GM19463 (cell line): ENCODE results near the gene MACROD1.

Experiments
- ATAC-seq: cut with Tn5 transposase; IDR thresholded peaks from one replicate; pipeline ENCODE4 v1.9.1; 2021; ENCODE audit warnings: mild to moderate bottlenecking, moderate library complexity; ENCODE audit not compliant: unreplicated experiment

MACROD1 gene

GRCh38 chr11:64039012-64039665, 126.8 kb downstream of the MACROD1 start:
- no peak for ATAC-seq

GRCh38 chr11:64038500-64038899, 127.4 kb downstream of the MACROD1 start:
- no peak for ATAC-seq

- no peak for ATAC-seq
These were observed 128.8 kb downstream of the MACROD1 start for GRCh38 chr11:64037027-64037634.

- no peak for ATAC-seq
These were observed 129.6 kb downstream of the MACROD1 start for GRCh38 chr11:64036087-64037026.

- ATAC-seq = no peak
These were observed 130.3 kb downstream of the MACROD1 start, which contains the start of gene FLRT1 for GRCh38 chr11:64035576-64035975. FLRT1 (plus strand) TSS chr11:64035931; CDS start chr11:64116268, 80,337 bp downstream.

- ATAC-seq = no peak
These were observed 130.8 kb downstream of the MACROD1 start for GRCh38 chr11:64035081-64035524.

- ATAC-seq = no peak
These were observed 131.5 kb downstream of the MACROD1 start for GRCh38 chr11:64034411-64034811.

- no peak for ATAC-seq
These were observed 133.9 kb downstream of the MACROD1 start for GRCh38 chr11:64032050-64032449.

GRCh38 chr11:64031001-64031400, 134.9 kb downstream of the MACROD1 start:
- no peak for ATAC-seq

- ATAC-seq = no peak
These were observed 136.1 kb downstream of the MACROD1 start for GRCh38 chr11:64029773-64030172.

- no peak for ATAC-seq
These were observed 137.4 kb downstream of the MACROD1 start for GRCh38 chr11:64028398-64029115.

- ATAC-seq = no peak
These were observed 138.1 kb downstream of the MACROD1 start for GRCh38 chr11:64027651-64028397.

GRCh38 chr11:64026575-64027205, 139.2 kb downstream of the MACROD1 start:
- no peak for ATAC-seq

- no peak for ATAC-seq
These were observed 140.7 kb downstream of the MACROD1 start for GRCh38 chr11:64025205-64025604.

GRCh38 chr11:64023712-64024710, 141.9 kb downstream of the MACROD1 start:
- ATAC-seq = no peak

- no peak for ATAC-seq
These were observed 143.7 kb downstream of the MACROD1 start for GRCh38 chr11:64022125-64022784.

- no peak for ATAC-seq
These were observed 144.2 kb downstream of the MACROD1 start for GRCh38 chr11:64021757-64022093.
